ENCODE results near the gene BAIAP2.

GRCh38 chr17:81061027-81061735 is 26.2 kb downstream of the BAIAP2 start:
- no peak for TF ChIP-seq CTCF (IDR thresholded peaks at IDR 0.05)
- TF ChIP-seq POLR2AphosphoS5 (IDR thresholded peaks at IDR 0.05) = no peak
- no peak for TF ChIP-seq POLR2A (IDR thresholded peaks at IDR 0.05)
